GM11168 (cell line): ENCODE data around the gene TNIP2.
"Not testable (repeated sequence)": the region's sequence is repeated elsewhere in the genome, so short reads cannot be mapped to it uniquely, and the experiment has no call there.

Source experiments
- in situ Hi-C: fragments of 300-500 bp; cut with MboI; formaldehyde crosslinking; loops from one replicate; pipeline ENCODE4 v1.12.0; 2022; ENCODE audit warnings: low sequenced_read_pairs; ENCODE audit not compliant: unreplicated experiment

The TNIP2 gene

GRCh38 chr4:2746891-2747695 lies 9.0 kb downstream of the TNIP2 start:
- in situ Hi-C loops: no loop called here

- in situ Hi-C loops: no loop called here
Observed at GRCh38 chr4:2745981-2746806, 9.9 kb downstream of the TNIP2 start.

GRCh38 chr4:2745516-2745915 lies 10.6 kb downstream of the TNIP2 start:
- in situ Hi-C loops: no loop called here

- in situ Hi-C loops: no loop called here
Observed at GRCh38 chr4:2744576-2745270, 11.4 kb downstream of the TNIP2 start.

- in situ Hi-C loops: no loop called here
Observed at GRCh38 chr4:2743518-2744445, 12.4 kb downstream of the TNIP2 start.

- in situ Hi-C loops: no loop called here
Observed at GRCh38 chr4:2742823-2743517, 13.2 kb downstream of the TNIP2 start.

GRCh38 chr4:2742081-2742822 lies 13.9 kb downstream of the TNIP2 start:
- in situ Hi-C loops: no loop called here

GRCh38 chr4:2741626-2742025 lies 14.5 kb downstream of the TNIP2 start:
- in situ Hi-C loops: no loop called here

GRCh38 chr4:2738296-2738695 lies 17.8 kb downstream of the TNIP2 start:
- in situ Hi-C loops: not testable (repeated sequence)

GRCh38 chr4:2735869-2736268 lies 20.3 kb downstream of the TNIP2 start:
- in situ Hi-C loops: no loop called here

- in situ Hi-C loops: no loop called here
Observed at GRCh38 chr4:2734612-2735011, 21.5 kb downstream of the TNIP2 start.

GRCh38 chr4:2733844-2734574 lies 22.1 kb downstream of the TNIP2 start:
- in situ Hi-C loops: no loop called here

- in situ Hi-C loops: no loop called here
Observed at GRCh38 chr4:2733001-2733843, 22.9 kb downstream of the TNIP2 start.

GRCh38 chr4:2732526-2732925 lies 23.6 kb downstream of the TNIP2 start:
- in situ Hi-C loops: no loop called here

GRCh38 chr4:2731907-2732317 lies 24.2 kb downstream of the TNIP2 start:
- in situ Hi-C loops: no loop called here

- in situ Hi-C loops: no loop called here
Observed at GRCh38 chr4:2729533-2729875, 26.6 kb downstream of the TNIP2 start.
